ENCODE measurements around the gene GSTCD.

The GSTCD gene

GRCh38 chr4:105786748-105787147 lies 78.2 kb downstream of the GSTCD start (continued):
- TF ChIP-seq TSHZ2 (CRISPR knock-in tag; IDR thresholded peaks at IDR 0.05) = no peak

GRCh38 chr4:105797225-105797624 lies 88.6 kb downstream of the GSTCD start:
- ATAC-seq = no peak
- no peak for TF ChIP-seq PPARA (CRISPR knock-in tag; IDR thresholded peaks at IDR 0.05; ENCODE audit: borderline replicate concordance)
- TF ChIP-seq ZC3H10 (CRISPR knock-in tag; IDR thresholded peaks at IDR 0.05) = no peak
- no peak for TF ChIP-seq ZNF8 (CRISPR knock-in tag; IDR thresholded peaks at IDR 0.05)
- TF ChIP-seq SNAI2 (CRISPR knock-in tag; IDR thresholded peaks at IDR 0.05) = no peak
- no peak for TF ChIP-seq OSR1 (CRISPR knock-in tag; IDR thresholded peaks at IDR 0.05)

GRCh38 chr4:105805501-105806120 lies 97.0 kb downstream of the GSTCD start:
- no peak for ATAC-seq
- TF ChIP-seq CSDC2 (CRISPR knock-in tag; IDR thresholded peaks at IDR 0.05) (no peak), GLIS3 (CRISPR knock-in tag; IDR thresholded peaks at IDR 0.05) (no peak), RARB (CRISPR knock-in tag; IDR thresholded peaks at IDR 0.05) (no peak), ZFP30 (CRISPR knock-in tag; IDR thresholded peaks at IDR 0.05) (no peak), TOX (CRISPR knock-in tag; IDR thresholded peaks at IDR 0.05; ENCODE audit: borderline replicate concordance) (no peak), OSR1 (CRISPR knock-in tag; IDR thresholded peaks at IDR 0.05) (no peak), BACH2 (CRISPR knock-in tag; IDR thresholded peaks at IDR 0.05; ENCODE audit: borderline replicate concordance) (no peak), ZFP3 (CRISPR knock-in tag; IDR thresholded peaks at IDR 0.05) (no peak), ZNF70 (CRISPR knock-in tag; IDR thresholded peaks at IDR 0.05) (no peak), PPARA (CRISPR knock-in tag; IDR thresholded peaks at IDR 0.05; ENCODE audit: borderline replicate concordance) (no peak)
- TF ChIP-seq, protein P1, sequence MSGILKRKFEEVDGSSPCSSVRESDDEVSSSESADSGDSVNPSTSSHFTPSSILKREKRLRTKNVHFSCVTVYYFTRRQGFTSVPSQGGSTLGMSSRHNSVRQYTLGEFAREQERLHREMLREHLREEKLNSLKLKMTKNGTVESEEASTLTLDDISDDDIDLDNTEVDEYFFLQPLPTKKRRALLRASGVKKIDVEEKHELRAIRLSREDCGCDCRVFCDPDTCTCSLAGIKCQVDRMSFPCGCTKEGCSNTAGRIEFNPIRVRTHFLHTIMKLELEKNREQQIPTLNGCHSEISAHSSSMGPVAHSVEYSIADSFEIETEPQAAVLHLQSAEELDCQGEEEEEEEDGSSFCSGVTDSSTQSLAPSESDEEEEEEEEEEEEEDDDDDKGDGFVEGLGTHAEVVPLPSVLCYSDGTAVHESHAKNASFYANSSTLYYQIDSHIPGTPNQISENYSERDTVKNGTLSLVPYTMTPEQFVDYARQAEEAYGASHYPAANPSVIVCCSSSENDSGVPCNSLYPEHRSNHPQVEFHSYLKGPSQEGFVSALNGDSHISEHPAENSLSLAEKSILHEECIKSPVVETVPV (CRISPR knock-in tag; IDR thresholded peaks at IDR 0.05) = no peak

DNA sequence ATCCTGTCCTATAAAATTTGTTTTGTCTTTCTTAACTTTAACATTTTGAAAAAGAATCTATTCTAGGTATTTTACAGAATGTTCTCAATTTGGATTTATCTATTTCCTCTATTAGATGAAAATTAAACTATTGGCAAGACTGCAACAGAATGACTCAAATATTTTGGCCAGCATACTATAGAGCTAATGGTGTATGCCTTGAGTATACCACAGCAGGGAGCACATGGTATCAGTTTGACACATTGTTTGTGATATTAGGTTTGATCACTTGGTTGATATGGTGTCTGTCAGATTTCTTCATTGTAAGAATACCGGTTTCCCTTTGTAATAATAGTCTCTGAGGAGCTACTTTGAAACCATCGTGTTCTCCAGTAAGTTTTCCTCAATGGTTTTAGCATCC lies 98.9 kb downstream of the GSTCD start:
- TF ChIP-seq, protein P1 (CRISPR knock-in tag; IDR thresholded peaks at IDR 0.05) = no peak
- TF ChIP-seq ISL1 (CRISPR knock-in tag; IDR thresholded peaks at IDR 0.05) = peak; percentile 46; the same call in 1 of the 2 replicates
- ATAC-seq = peak; percentile 85

DNA sequence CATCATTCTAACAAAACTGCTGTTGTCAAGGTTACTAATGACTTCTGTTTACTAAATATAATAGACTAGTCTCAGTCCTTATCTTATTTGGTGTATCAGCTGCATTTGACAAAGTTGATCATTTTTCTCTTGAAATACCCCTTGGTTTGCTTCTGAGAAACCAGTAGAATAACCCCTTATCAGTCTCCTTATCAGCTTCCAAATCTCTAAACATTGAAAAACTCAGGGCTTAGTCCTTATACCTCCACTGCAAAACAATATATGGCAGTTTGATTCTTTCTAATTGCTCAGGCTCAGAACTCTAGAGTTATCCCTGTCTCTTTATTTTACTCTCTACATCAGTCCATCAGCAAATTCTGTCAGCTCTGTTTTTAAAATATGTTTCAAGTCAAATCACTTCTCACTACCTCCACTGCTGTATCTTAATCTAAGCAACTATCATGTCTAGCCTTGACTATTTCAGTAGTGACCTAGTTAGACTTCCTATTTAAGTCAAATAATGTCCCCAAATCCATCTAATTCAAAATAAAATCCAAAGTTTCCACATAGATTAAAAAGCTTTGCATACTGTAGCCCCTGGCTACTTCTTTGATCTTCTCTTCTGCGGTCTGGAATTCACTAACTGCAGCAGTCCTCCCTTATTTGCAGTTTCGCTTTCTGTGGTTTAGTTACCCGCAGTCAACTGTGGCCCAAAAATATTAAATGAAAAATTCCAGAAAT lies 99.6 kb downstream of the GSTCD start:
- ATAC-seq = peak; percentile 90
- TF ChIP-seq ZNF8 (CRISPR knock-in tag; IDR thresholded peaks at IDR 0.05) (no peak), BACH2 (CRISPR knock-in tag; IDR thresholded peaks at IDR 0.05; ENCODE audit: borderline replicate concordance) (no peak), ZFP3 (CRISPR knock-in tag; IDR thresholded peaks at IDR 0.05) (no peak), ARNTL (CRISPR knock-in tag; IDR thresholded peaks at IDR 0.05; ENCODE audit: borderline replicate concordance, low read depth) (no peak), SNAI2 (CRISPR knock-in tag; IDR thresholded peaks at IDR 0.05) (no peak), GLIS3 (CRISPR knock-in tag; IDR thresholded peaks at IDR 0.05) (no peak), TCF4 (CRISPR knock-in tag; IDR thresholded peaks at IDR 0.05; ENCODE audit: borderline replicate concordance) (no peak), TSHZ2 (CRISPR knock-in tag; IDR thresholded peaks at IDR 0.05) (no peak), ZFP30 (CRISPR knock-in tag; IDR thresholded peaks at IDR 0.05) (no peak), ESRRG (CRISPR knock-in tag; IDR thresholded peaks at IDR 0.05) (no peak), ZC3H10 (CRISPR knock-in tag; IDR thresholded peaks at IDR 0.05) (no peak), OSR1 (CRISPR knock-in tag; IDR thresholded peaks at IDR 0.05) (no peak), CSDC2 (CRISPR knock-in tag; IDR thresholded peaks at IDR 0.05) (no peak), PATZ1 (CRISPR knock-in tag; IDR thresholded peaks at IDR 0.05; ENCODE audit: borderline replicate concordance) (no peak)
- TF ChIP-seq, protein P1 (CRISPR knock-in tag; IDR thresholded peaks at IDR 0.05) = no peak

Data from SK-N-SH treated with all-trans-retinoic acid at 6 μM for 48 hours (cell line).